Stomach smooth muscle (tissue), 2 donors: ENCODE data around the gene MCL1.
"Not testable (repeated sequence)": the region's sequence is repeated elsewhere in the genome, so short reads cannot be mapped to it uniquely, and the experiment has no call there.

Source experiments
- H3K27ac ChIP-seq: one replicate; pipeline ENCODE4 v1.7.0; 2013; ENCODE audit warnings: mild to moderate bottlenecking, low read length, inconsistent platforms
- H3K27me3 ChIP-seq, 2 donors: one replicate each; pipeline ENCODE4 v1.7.0; 2013; ENCODE audit warnings: low read length in 2 of 2; ENCODE audit not compliant: insufficient read depth in 2 of 2, control insufficient read depth in 1 of 2
- H3K36me3 ChIP-seq, 2 donors: one replicate each; pipeline ENCODE4 v1.7.0; 2013; ENCODE audit warnings: low read length in 2 of 2; ENCODE audit not compliant: control insufficient read depth in 2 of 2, insufficient read depth in 2 of 2
- H3K4me1 ChIP-seq: one replicate; pipeline ENCODE4 v1.7.0; 2013; ENCODE audit warnings: low read length; ENCODE audit not compliant: control insufficient read depth, insufficient read depth
- H3K4me3 ChIP-seq, 2 donors: one replicate each; pipeline ENCODE4 v1.7.0; 2013; ENCODE audit warnings: low read length in 2 of 2
- H3K9ac ChIP-seq, 2 donors: one replicate each; pipeline ENCODE4 v1.7.0; 2013; ENCODE audit warnings: low read length in 2 of 2, mild to moderate bottlenecking in 1 of 2
- H3K9me3 ChIP-seq, 2 donors: one replicate each; pipeline ENCODE4 v1.7.0; 2013; ENCODE audit warnings: low read length in 2 of 2; ENCODE audit not compliant: control insufficient read depth in 2 of 2
- donor health status: healthy.
- donor health status: Pancreatic carcinoma.

MCL1 gene

GRCh38 chr1:150579110-150579944 is at the start of gene MCL1:
Gene MCL1, minus strand, starts transcription at chr1:150579610. Its CDS starts 80 bp downstream, at chr1:150579530.
- Histone ChIP-seq H3K9ac (peak within 1 kb of the TSS; percentile 91 to 99), H3K27me3 (no peaks in the 10 kb centered on the region), H3K4me1 (peaks cover 18% of the 10 kb centered on the region), H3K27ac (peak within 1 kb of the TSS; percentile 98), H3K4me3 (peak within 1 kb of the TSS; percentile 86 to 100), H3K9me3 (no peaks in the 10 kb centered on the region), H3K36me3 (peaks cover 16 to 36% of the 10 kb centered on the region in 2 donors)

- Histone ChIP-seq H3K27ac (peak overlapping the region; percentile 98), H3K4me1 (peaks cover 16% of the 10 kb centered on the region), H3K9me3 (no peaks in the 10 kb centered on the region), H3K36me3 (peaks cover 26 to 28% of the 10 kb centered on the region in 2 donors), H3K4me3 (peak overlapping the region; percentile 91 to 93), H3K27me3 (no peaks in the 10 kb centered on the region), H3K9ac (peak overlapping the region; percentile 73 to 92)
Measured at GRCh38 chr1:150628766-150629114, 49.3 kb upstream of the MCL1 start.

GRCh38 chr1:150627826-150628410 is 48.5 kb upstream of the MCL1 start:
- H3K27me3 ChIP-seq = no peaks in the 10 kb centered on the region
- H3K4me1 ChIP-seq = peaks cover 18% of the 10 kb centered on the region
- H3K4me3 ChIP-seq = peak overlapping the region; percentile 91 to 93
- H3K36me3 ChIP-seq = peaks cover 30 to 34% of the 10 kb centered on the region in 2 donors
- no peaks in the 10 kb centered on the region for H3K9me3 ChIP-seq
- no peak overlapping the region for H3K27ac ChIP-seq
- H3K9ac ChIP-seq = peak overlapping the region; percentile 7 to 73

GRCh38 chr1:150626150-150626549 is 46.7 kb upstream of the MCL1 start:
- Histone ChIP-seq H3K9ac (no peak overlapping the region), H3K27me3 (no peaks in the 10 kb centered on the region), H3K36me3 (peaks cover 38 to 39% of the 10 kb centered on the region in 2 donors), H3K4me3 (no peak overlapping the region), H3K9me3 (no peaks in the 10 kb centered on the region), H3K4me1 (peaks cover 21% of the 10 kb centered on the region), H3K27ac (no peak overlapping the region)

- H3K9ac ChIP-seq, H3K4me3 ChIP-seq, H3K27me3 ChIP-seq, H3K27ac ChIP-seq, H3K9me3 ChIP-seq: not testable (repeated sequence)
- peaks cover 43 to 48% of the 10 kb centered on the region in 2 donors for H3K36me3 ChIP-seq
- H3K4me1 ChIP-seq = peaks cover 26% of the 10 kb centered on the region
Measured at GRCh38 chr1:150624546-150624945, 45.1 kb upstream of the MCL1 start.

- peaks cover 46 to 48% of the 10 kb centered on the region in 2 donors for H3K36me3 ChIP-seq
Measured at GRCh38 chr1:150624134-150624533, 44.7 kb upstream of the MCL1 start.

GRCh38 chr1:150622303-150622975 is 43.0 kb upstream of the MCL1 start:
- H3K4me3 ChIP-seq = no peak overlapping the region
- H3K9ac ChIP-seq = no peak overlapping the region
- H3K9me3 ChIP-seq = no peaks in the 10 kb centered on the region
- H3K4me1 ChIP-seq = peaks cover 17% of the 10 kb centered on the region
- H3K27me3 ChIP-seq = no peaks in the 10 kb centered on the region
- H3K27ac ChIP-seq = no peak overlapping the region
- peaks cover 46 to 48% of the 10 kb centered on the region in 2 donors for H3K36me3 ChIP-seq

More at GRCh38 chr1:150624134-150624533, 44.7 kb upstream of the MCL1 start:
- not testable (repeated sequence) for H3K27me3 ChIP-seq, H3K27ac ChIP-seq, H3K9ac ChIP-seq, H3K9me3 ChIP-seq, H3K4me3 ChIP-seq
- peaks cover 28% of the 10 kb centered on the region for H3K4me1 ChIP-seq

GRCh38 chr1:150621497-150622302 is 42.3 kb upstream of the MCL1 start:
- H3K27me3 ChIP-seq = no peaks in the 10 kb centered on the region
- peaks cover 17% of the 10 kb centered on the region for H3K4me1 ChIP-seq
- peaks cover 38 to 44% of the 10 kb centered on the region in 2 donors for H3K36me3 ChIP-seq
- H3K9me3 ChIP-seq = no peaks in the 10 kb centered on the region
- no peak overlapping the region for H3K4me3 ChIP-seq
- peak overlapping the region; percentile 61 for H3K27ac ChIP-seq
- peak overlapping the region; percentile 18 to 29 for H3K9ac ChIP-seq

GRCh38 chr1:150620919-150621318 is 41.5 kb upstream of the MCL1 start:
- Histone ChIP-seq H3K36me3 (peaks cover 34 to 40% of the 10 kb centered on the region in 2 donors), H3K27ac (peak overlapping the region; percentile 61), H3K9ac (no peak overlapping the region), H3K9me3 (no peaks in the 10 kb centered on the region), H3K27me3 (no peaks in the 10 kb centered on the region), H3K4me1 (peaks cover 17% of the 10 kb centered on the region), H3K4me3 (no peak overlapping the region)
